ENCODE data around the gene C11orf52.

Gene C11orf52

DNA sequence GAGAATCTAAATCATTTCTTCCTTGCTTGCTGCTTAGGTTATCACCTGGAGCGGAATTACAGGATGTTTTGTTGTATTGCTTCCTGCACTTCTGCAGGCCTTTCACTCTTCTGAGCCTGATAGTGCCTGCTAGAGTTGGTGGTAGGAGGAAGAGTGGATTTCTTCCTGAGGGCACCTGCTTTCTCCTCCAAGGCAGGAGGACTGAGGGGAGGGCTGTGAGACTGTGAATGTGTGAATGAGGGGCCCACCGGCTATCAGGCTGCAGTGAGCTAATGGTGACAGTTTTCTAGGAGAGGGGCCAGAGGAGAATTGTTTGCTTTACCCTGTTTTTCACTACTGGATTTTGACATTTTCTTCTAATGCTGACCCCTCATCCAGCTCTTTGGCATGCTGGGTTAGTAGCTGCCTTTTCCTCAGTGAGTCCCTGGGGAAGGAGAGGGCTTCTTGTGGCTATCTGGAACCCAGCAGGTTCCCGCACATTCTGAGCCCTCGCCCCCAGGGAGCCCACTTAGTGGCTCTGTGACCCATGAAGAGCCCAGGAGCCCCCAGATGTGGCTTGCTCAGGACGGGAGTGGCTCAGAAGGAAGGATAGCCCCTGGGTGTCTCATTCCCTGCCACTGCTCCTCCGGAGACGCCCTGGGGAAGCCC lies 57.5 kb downstream of the C11orf52 start:
- no peak for DNase-seq (ENCODE audit: low read depth)
